Pulmonary artery endothelial cell (primary cell): ENCODE data around the gene APOL5. TPM values are rescaled to one million over a fixed set of nuclear protein-coding genes. Genes with fewer than 3 reads are reported as not detected.
"Not testable (repeated sequence)": the region's sequence is repeated elsewhere in the genome, so short reads cannot be mapped to it uniquely, and the experiment has no call there.

ENCODE experiments used
- DNase-seq: peaks from one replicate; pipeline ENCODE4 v3.0.0-alpha.2; 2011; ENCODE audit warnings: low read depth, low spot score
- total RNA-seq: library from RNA; depleted of rRNA; stranded (reverse); fragments of >200 nt; gene quantifications from 2 replicates; pipeline ENCODE4 v1.2.3, GENCODE V29; 2014

The APOL5 gene
- total RNA-seq, 1 donor from 2014 or later: not detected

GRCh38 chr22:35708917-35709316, 8.8 kb upstream of the APOL5 start:
- DNase-seq: no peak

- no peak for DNase-seq
These were observed 6.3 kb upstream of the APOL5 start for GRCh38 chr22:35711336-35711735.

- no peak for DNase-seq
These were observed 5.0 kb upstream of the APOL5 start for GRCh38 chr22:35712672-35713071.

GRCh38 chr22:35719212-35719875, 1.7 kb downstream of the APOL5 start:
- DNase-seq: no peak

- DNase-seq: no peak
These were observed 4.3 kb downstream of the APOL5 start for GRCh38 chr22:35721960-35722359.

GRCh38 chr22:35725521-35725920, 7.8 kb downstream of the APOL5 start:
- no peak for DNase-seq

- DNase-seq: no peak
These were observed 8.7 kb downstream of the APOL5 start for GRCh38 chr22:35726398-35726797.

GRCh38 chr22:35726933-35727332, 9.3 kb downstream of the APOL5 start:
- no peak for DNase-seq

- peak; percentile 11 for DNase-seq
These were observed 9.8 kb downstream of the APOL5 start for GRCh38 chr22:35727436-35727835.

GRCh38 chr22:35728639-35729308, 11.1 kb downstream of the APOL5 start:
- DNase-seq: no peak

GRCh38 chr22:35729309-35729698, 11.6 kb downstream of the APOL5 start:
- no peak for DNase-seq

- no peak for DNase-seq
These were observed 13.6 kb downstream of the APOL5 start for GRCh38 chr22:35731321-35731720.

GRCh38 chr22:35732116-35732515, 14.4 kb downstream of the APOL5 start:
- no peak for DNase-seq

GRCh38 chr22:35733036-35733435, 15.4 kb downstream of the APOL5 start:
- no peak for DNase-seq

- no peak for DNase-seq
These were observed 16.3 kb downstream of the APOL5 start for GRCh38 chr22:35733791-35734516.

- DNase-seq: no peak
These were observed 16.8 kb downstream of the APOL5 start for GRCh38 chr22:35734517-35734827.

GRCh38 chr22:35735542-35735941, 17.9 kb downstream of the APOL5 start:
- no peak for DNase-seq

- DNase-seq: no peak
These were observed 18.5 kb downstream of the APOL5 start for GRCh38 chr22:35736166-35736565.

GRCh38 chr22:35736701-35737100, 19.0 kb downstream of the APOL5 start:
- no peak for DNase-seq

- not testable (repeated sequence) for DNase-seq
These were observed 20.2 kb downstream of the APOL5 start for GRCh38 chr22:35737886-35738285.

GRCh38 chr22:35739076-35739930, 21.6 kb downstream of the APOL5 start:
- DNase-seq: no peak

- DNase-seq: no peak
These were observed 22.3 kb downstream of the APOL5 start for GRCh38 chr22:35739931-35740380.
